Memory B cell (primary cell): Measurements from ENCODE around the gene RAPGEF4.

Source experiments
- ATAC-seq: fragments of 150-1000 bp; cut with Tn5 transposase; 2 replicates; pipeline ENCODE4 v1.10.0; 2021; ENCODE audit warnings: low read depth, mild to moderate bottlenecking, moderate library complexity
- DNase-seq, 2 donors: peaks; one replicate each; pipeline ENCODE4 v3.0.0; 2022; ENCODE audit warnings: low spot score in 2 of 2
- H3K27ac Mint-ChIP-seq: one replicate; pipeline ENCODE4 v1.8.0; 2022; ENCODE audit warnings: mild to moderate bottlenecking, moderate library complexity, mixed read lengths
- H3K27me3 Mint-ChIP-seq: one replicate; pipeline ENCODE4 v1.8.0; 2022; ENCODE audit warnings: mixed read lengths
- H3K36me3 Mint-ChIP-seq: one replicate; pipeline ENCODE4 v1.8.0; 2022; ENCODE audit warnings: mild to moderate bottlenecking, mixed read lengths
- H3K4me1 Mint-ChIP-seq: one replicate; pipeline ENCODE4 v1.8.0; 2022; ENCODE audit warnings: mixed read lengths
- H3K4me3 Mint-ChIP-seq: one replicate; pipeline ENCODE4 v1.8.0; 2022; ENCODE audit warnings: mild to moderate bottlenecking, moderate library complexity, mixed read lengths
- H3K9me3 Mint-ChIP-seq: one replicate; pipeline ENCODE4 v1.8.0; 2022; ENCODE audit warnings: mixed read lengths

Gene RAPGEF4

GRCh38 chr2:173048897-173049661 is 313.4 kb downstream of the RAPGEF4 start:
- Mint-ChIP-seq H3K4me3 (no peak overlapping the region), H3K36me3 (no peaks in the 10 kb centered on the region), H3K27me3 (no peaks in the 10 kb centered on the region), H3K4me1 (no peaks in the 10 kb centered on the region), H3K9me3 (no peaks in the 10 kb centered on the region), H3K27ac (no peak overlapping the region)
- ATAC-seq (no peak), DNase-seq (no peak)

GRCh38 chr2:173049831-173050230 is 314.2 kb downstream of the RAPGEF4 start:
- Mint-ChIP-seq H3K4me3 (no peak overlapping the region), H3K9me3 (no peaks in the 10 kb centered on the region), H3K4me1 (no peaks in the 10 kb centered on the region), H3K27ac (no peak overlapping the region), H3K36me3 (no peaks in the 10 kb centered on the region), H3K27me3 (no peaks in the 10 kb centered on the region)
- ATAC-seq = no peak
- no peak for DNase-seq

- no peaks in the 10 kb centered on the region for H3K9me3 Mint-ChIP-seq
- no peaks in the 10 kb centered on the region for H3K36me3 Mint-ChIP-seq
- H3K4me1 Mint-ChIP-seq = no peaks in the 10 kb centered on the region
- no peak for ATAC-seq
- DNase-seq = no peak
- H3K27ac Mint-ChIP-seq = no peak overlapping the region
- H3K27me3 Mint-ChIP-seq = peaks cover 1% of the 10 kb centered on the region
- no peak overlapping the region for H3K4me3 Mint-ChIP-seq
These were observed 315.0 kb downstream of the RAPGEF4 start for GRCh38 chr2:173050684-173051083.

GRCh38 chr2:173051463-173052215 is 316.0 kb downstream of the RAPGEF4 start:
- ATAC-seq (no peak), DNase-seq (no peak)
- H3K4me1 Mint-ChIP-seq = no peaks in the 10 kb centered on the region
- no peak overlapping the region for H3K4me3 Mint-ChIP-seq
- no peaks in the 10 kb centered on the region for H3K36me3 Mint-ChIP-seq
- no peak overlapping the region for H3K27ac Mint-ChIP-seq
- peaks cover 1% of the 10 kb centered on the region for H3K27me3 Mint-ChIP-seq
- H3K9me3 Mint-ChIP-seq = no peaks in the 10 kb centered on the region

GRCh38 chr2:173053043-173053699 is 317.5 kb downstream of the RAPGEF4 start:
- H3K4me1 Mint-ChIP-seq = no peaks in the 10 kb centered on the region
- no peak for DNase-seq

GRCh38 chr2:173054466-173054865 is 318.8 kb downstream of the RAPGEF4 start:
- H3K36me3 Mint-ChIP-seq = no peaks in the 10 kb centered on the region
- DNase-seq (no peak), ATAC-seq (no peak)
- H3K27me3 Mint-ChIP-seq = peaks cover 1% of the 10 kb centered on the region
- H3K4me3 Mint-ChIP-seq = no peak overlapping the region
- peaks cover 4% of the 10 kb centered on the region for H3K4me1 Mint-ChIP-seq
- no peaks in the 10 kb centered on the region for H3K9me3 Mint-ChIP-seq
- no peak overlapping the region for H3K27ac Mint-ChIP-seq

More at GRCh38 chr2:173053043-173053699, 317.5 kb downstream of the RAPGEF4 start:
- H3K36me3 Mint-ChIP-seq = no peaks in the 10 kb centered on the region
- H3K27ac Mint-ChIP-seq = no peak overlapping the region
- no peaks in the 10 kb centered on the region for H3K9me3 Mint-ChIP-seq
- ATAC-seq = no peak
- no peak overlapping the region for H3K4me3 Mint-ChIP-seq
- H3K27me3 Mint-ChIP-seq = peaks cover 1% of the 10 kb centered on the region

- Mint-ChIP-seq H3K9me3 (no peaks in the 10 kb centered on the region), H3K27me3 (peaks cover 1% of the 10 kb centered on the region), H3K27ac (no peak overlapping the region), H3K36me3 (no peaks in the 10 kb centered on the region), H3K4me1 (peaks cover 8% of the 10 kb centered on the region), H3K4me3 (no peak overlapping the region)
- DNase-seq (no peak), ATAC-seq (no peak)
These were observed 321.2 kb downstream of the RAPGEF4 start for GRCh38 chr2:173056705-173057364.

GRCh38 chr2:173058097-173058496 is 322.5 kb downstream of the RAPGEF4 start:
- ATAC-seq (no peak), DNase-seq (no peak)
- Mint-ChIP-seq H3K27me3 (peaks cover 4% of the 10 kb centered on the region), H3K4me3 (no peak overlapping the region), H3K27ac (no peak overlapping the region), H3K4me1 (peaks cover 8% of the 10 kb centered on the region), H3K9me3 (no peaks in the 10 kb centered on the region), H3K36me3 (no peaks in the 10 kb centered on the region)

GRCh38 chr2:173058673-173059072 is 323.0 kb downstream of the RAPGEF4 start:
- DNase-seq (no peak), ATAC-seq (no peak)
- Mint-ChIP-seq H3K4me3 (no peak overlapping the region), H3K36me3 (no peaks in the 10 kb centered on the region), H3K27me3 (peaks cover 4% of the 10 kb centered on the region), H3K4me1 (peaks cover 8% of the 10 kb centered on the region), H3K27ac (peak overlapping the region; percentile 4), H3K9me3 (no peaks in the 10 kb centered on the region)

GRCh38 chr2:173059292-173059691 is 323.6 kb downstream of the RAPGEF4 start:
- H3K9me3 Mint-ChIP-seq = no peaks in the 10 kb centered on the region
- peaks cover 9% of the 10 kb centered on the region for H3K27me3 Mint-ChIP-seq
- no peaks in the 10 kb centered on the region for H3K36me3 Mint-ChIP-seq
- H3K27ac Mint-ChIP-seq = peak overlapping the region; percentile 4
- H3K4me1 Mint-ChIP-seq = peaks cover 8% of the 10 kb centered on the region
- ATAC-seq (peak; percentile 26), DNase-seq (no peak)
- H3K4me3 Mint-ChIP-seq = no peak overlapping the region

GRCh38 chr2:173059971-173060461 is 324.4 kb downstream of the RAPGEF4 start:
- DNase-seq = no peak
- peak; percentile 48 for ATAC-seq
- Mint-ChIP-seq H3K36me3 (no peaks in the 10 kb centered on the region), H3K9me3 (no peaks in the 10 kb centered on the region), H3K4me3 (peak overlapping the region; percentile 35), H3K4me1 (peaks cover 8% of the 10 kb centered on the region), H3K27ac (no peak overlapping the region), H3K27me3 (peaks cover 11% of the 10 kb centered on the region)

- Mint-ChIP-seq H3K4me3 (no peak overlapping the region), H3K27ac (no peak overlapping the region), H3K27me3 (peaks cover 18% of the 10 kb centered on the region), H3K9me3 (no peaks in the 10 kb centered on the region), H3K36me3 (no peaks in the 10 kb centered on the region), H3K4me1 (peaks cover 8% of the 10 kb centered on the region)
- ATAC-seq (no peak), DNase-seq (no peak)
These were observed 327.2 kb downstream of the RAPGEF4 start for GRCh38 chr2:173062801-173063200.

GRCh38 chr2:173064151-173064805 is 328.6 kb downstream of the RAPGEF4 start:
- no peaks in the 10 kb centered on the region for H3K9me3 Mint-ChIP-seq
- DNase-seq (no peak), ATAC-seq (no peak)
- H3K36me3 Mint-ChIP-seq = no peaks in the 10 kb centered on the region
- peaks cover 18% of the 10 kb centered on the region for H3K27me3 Mint-ChIP-seq
- H3K4me1 Mint-ChIP-seq = peaks cover 6% of the 10 kb centered on the region
- no peak overlapping the region for H3K4me3 Mint-ChIP-seq
- no peak overlapping the region for H3K27ac Mint-ChIP-seq
